Measurements from ENCODE around the gene RPL32.

The RPL32 gene

DNA sequence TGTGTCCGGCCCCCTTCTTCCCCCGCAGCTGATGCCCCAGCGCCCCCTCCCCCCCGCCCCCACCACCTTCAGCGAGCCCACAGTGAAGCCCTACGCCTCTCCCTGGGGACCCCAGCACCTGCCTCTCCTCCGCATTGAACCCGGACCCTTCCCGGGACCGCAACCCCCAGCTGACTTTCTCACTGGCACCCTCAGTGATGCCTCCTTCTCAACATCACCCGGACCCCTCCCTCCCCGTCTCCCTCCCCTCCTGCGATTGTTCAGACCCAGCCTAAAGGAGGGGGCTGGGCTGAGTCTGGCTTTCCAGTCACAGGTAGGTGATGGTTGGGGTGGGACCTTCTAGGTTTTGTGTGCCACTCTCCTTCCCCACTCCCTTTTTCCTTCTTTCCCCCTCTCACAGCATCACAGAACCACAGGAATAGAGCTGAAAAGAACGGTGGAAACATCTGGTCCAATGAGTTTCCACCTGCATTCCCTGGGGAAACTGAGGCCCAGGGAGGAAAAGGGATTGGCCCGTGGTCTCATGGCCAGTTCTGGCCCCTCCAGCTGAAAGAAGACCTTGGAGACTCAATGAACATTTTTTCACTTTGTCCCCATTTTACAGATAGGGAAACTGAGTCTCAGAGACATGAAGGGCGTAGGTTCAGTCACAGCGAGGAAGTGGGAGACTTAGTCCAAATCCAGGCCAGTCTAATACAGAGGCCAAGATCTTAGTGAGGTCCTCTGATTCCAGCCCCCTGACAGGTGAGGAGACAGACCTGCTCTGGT, 44.1 kb downstream of the RPL32 start:
- Histone ChIP-seq H2BK120ac (ENCODE audit: low read depth, low read length) (no peak overlapping the region), H2AFZ (ENCODE audit: low read depth, low read length) (no peak overlapping the region), H4K91ac (ENCODE audit: low read length) (no peak overlapping the region), H3K18ac (ENCODE audit: low read depth in 1 of 2, low read length in 2 of 2) (peak overlapping the region in 1 of 2 experiments; percentile 30), H3K9ac (ENCODE audit: low read length) (no peak overlapping the region), H2AK5ac (ENCODE audit: low read length, severe bottlenecking) (no peak overlapping the region), H3K23ac (ENCODE audit: low read length in 2 of 2) (no peak overlapping the region), H3K27ac (ENCODE audit: low read length, poor library complexity, severe bottlenecking) (no peak overlapping the region), H3K4me2 (ENCODE audit: low read length, poor library complexity, severe bottlenecking) (peak overlapping the region; percentile 89), H3K4me3 (ENCODE audit: insufficient read depth in 1 of 2, low read depth in 1 of 2, low read length in 2 of 2) (no peak overlapping the region), H2BK15ac (ENCODE audit: low read depth, poor library complexity, severe bottlenecking) (no peak overlapping the region), H2BK12ac (ENCODE audit: low read length in 2 of 2) (peak overlapping the region in 1 of 2 experiments; percentile 29), H3K9me3 (ENCODE audit: control insufficient read depth, low read length) (no peaks in the 10 kb centered on the region), H3K4ac (ENCODE audit: low read depth in 1 of 2, low read length in 2 of 2) (no peak overlapping the region), H4K8ac (ENCODE audit: low read length) (peak overlapping the region; percentile 74), H3K14ac (ENCODE audit: low read length in 2 of 2) (no peak overlapping the region), H2BK5ac (ENCODE audit: low read depth, low read length, poor library complexity, severe bottlenecking) (no peak overlapping the region), H3K36me3 (ENCODE audit: control insufficient read depth in 1 of 2, insufficient read depth in 2 of 2, low read depth in 1 of 2, low read length in 2 of 2) (peaks cover 0 to 3% of the 10 kb centered on the region in 2 experiments), H3K4me1 (ENCODE audit: control insufficient read depth, insufficient read depth, low read depth, low read length) (peaks cover 6% of the 10 kb centered on the region), H3K79me1 (replicated peaks; ENCODE audit: low read length, poor library complexity, severe bottlenecking) (peaks cover 7% of the 10 kb centered on the region), H3K27me3 (ENCODE audit: control insufficient read depth in 1 of 2, insufficient read depth in 1 of 2, low read length in 2 of 2) (peaks cover 0 to 10% of the 10 kb centered on the region in 2 experiments)
- DNase-seq: no peak
- WGBS: 34% methylated on average over 12 of the region's 17 CpGs

- Histone ChIP-seq H2BK120ac (ENCODE audit: low read depth, low read length) (no peak within 1 kb of the TSS), H3K4ac (ENCODE audit: low read depth in 1 of 2, low read length in 2 of 2) (peak within 1 kb of the TSS; percentile 48 to 92), H2AFZ (ENCODE audit: low read depth, low read length) (peak within 1 kb of the TSS; percentile 79), H3K27ac (ENCODE audit: low read length, poor library complexity, severe bottlenecking) (no peak within 1 kb of the TSS), H3K27me3 (ENCODE audit: control insufficient read depth in 1 of 2, insufficient read depth in 1 of 2, low read length in 2 of 2) (peaks cover 0 to 10% of the 10 kb centered on the region in 2 experiments), H3K23ac (ENCODE audit: low read length in 2 of 2) (peak within 1 kb of the TSS in 1 of 2 experiments; percentile 72), H2BK5ac (ENCODE audit: low read depth, low read length, poor library complexity, severe bottlenecking) (no peak within 1 kb of the TSS), H3K4me2 (ENCODE audit: low read length, poor library complexity, severe bottlenecking) (peak within 1 kb of the TSS; percentile 89), H2BK15ac (ENCODE audit: low read depth, poor library complexity, severe bottlenecking) (peak within 1 kb of the TSS; percentile 76), H3K14ac (ENCODE audit: low read length in 2 of 2) (peak within 1 kb of the TSS in 1 of 2 experiments; percentile 93), H3K4me1 (ENCODE audit: control insufficient read depth, insufficient read depth, low read depth, low read length) (peaks cover 6% of the 10 kb centered on the region), H3K36me3 (ENCODE audit: control insufficient read depth in 1 of 2, insufficient read depth in 2 of 2, low read depth in 1 of 2, low read length in 2 of 2) (peaks cover 0 to 3% of the 10 kb centered on the region in 2 experiments), H4K8ac (ENCODE audit: low read length) (peak within 1 kb of the TSS; percentile 86), H4K91ac (ENCODE audit: low read length) (no peak within 1 kb of the TSS), H3K79me1 (replicated peaks; ENCODE audit: low read length, poor library complexity, severe bottlenecking) (peaks cover 3% of the 10 kb centered on the region), H2AK5ac (ENCODE audit: low read length, severe bottlenecking) (peak within 1 kb of the TSS; percentile 44), H3K18ac (ENCODE audit: low read depth in 1 of 2, low read length in 2 of 2) (peak within 1 kb of the TSS; percentile 72 to 95), H3K9ac (ENCODE audit: low read length) (peak within 1 kb of the TSS; percentile 75), H3K4me3 (ENCODE audit: insufficient read depth in 1 of 2, low read depth in 1 of 2, low read length in 2 of 2) (peak within 1 kb of the TSS; percentile 72), H2BK12ac (ENCODE audit: low read length in 2 of 2) (peak within 1 kb of the TSS in 1 of 2 experiments; percentile 63), H3K9me3 (ENCODE audit: control insufficient read depth, low read length) (no peaks in the 10 kb centered on the region)
- WGBS: 11% methylated on average over 60 of the region's 61 CpGs
- peak; percentile 61 for DNase-seq
These were observed 44.9 kb downstream of the RPL32 start, which contains the start of gene CAND2 for GRCh38 chr3:12796171-12797123. CAND2 (plus strand) TSS chr3:12796680; CDS start chr3:12796721, 41 bp downstream.

DNA sequence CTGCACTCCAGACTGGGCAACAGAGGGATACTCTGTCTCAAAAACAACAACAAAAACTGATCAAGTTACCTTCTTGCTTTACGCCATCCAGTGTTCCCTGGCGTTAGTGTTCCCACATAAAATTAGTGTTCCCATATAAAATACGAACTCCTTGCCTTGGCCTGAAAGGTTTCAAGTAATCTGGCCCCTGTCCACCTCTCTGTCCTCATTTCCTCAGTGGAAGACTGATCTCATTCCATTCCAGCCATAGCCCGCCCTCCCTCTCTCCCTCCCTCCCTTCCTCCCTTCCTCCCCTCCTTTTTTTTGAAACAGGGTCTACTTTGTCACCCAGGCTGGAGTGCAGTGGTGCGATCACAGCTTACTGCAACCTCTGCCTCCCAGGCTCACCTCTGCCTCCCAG, 47.7 kb downstream of the RPL32 start:
- H3K4me3 ChIP-seq (ENCODE audit: insufficient read depth in 1 of 2, low read depth in 1 of 2, low read length in 2 of 2): no peak overlapping the region
- H3K4ac ChIP-seq (ENCODE audit: low read depth in 1 of 2, low read length in 2 of 2): no peak overlapping the region
- no peak overlapping the region for H2BK15ac ChIP-seq (ENCODE audit: low read depth, poor library complexity, severe bottlenecking)

More for the DNA sequence above, 47.7 kb downstream of the RPL32 start:
- Histone ChIP-seq H4K91ac (ENCODE audit: low read length) (no peak overlapping the region), H2AK5ac (ENCODE audit: low read length, severe bottlenecking) (no peak overlapping the region), H3K18ac (ENCODE audit: low read depth in 1 of 2, low read length in 2 of 2) (no peak overlapping the region), H4K8ac (ENCODE audit: low read length) (no peak overlapping the region), H3K4me1 (ENCODE audit: control insufficient read depth, insufficient read depth, low read depth, low read length) (peaks cover 6% of the 10 kb centered on the region), H3K27me3 (ENCODE audit: control insufficient read depth in 1 of 2, insufficient read depth in 1 of 2, low read length in 2 of 2) (peaks cover 0 to 13% of the 10 kb centered on the region in 2 experiments), H3K9me3 (ENCODE audit: control insufficient read depth, low read length) (no peaks in the 10 kb centered on the region), H3K4me2 (ENCODE audit: low read length, poor library complexity, severe bottlenecking) (no peak overlapping the region), H2BK5ac (ENCODE audit: low read depth, low read length, poor library complexity, severe bottlenecking) (no peak overlapping the region), H3K9ac (ENCODE audit: low read length) (no peak overlapping the region), H3K27ac (ENCODE audit: low read length, poor library complexity, severe bottlenecking) (no peak overlapping the region), H3K79me1 (replicated peaks; ENCODE audit: low read length, poor library complexity, severe bottlenecking) (peaks cover 3% of the 10 kb centered on the region), H3K36me3 (ENCODE audit: control insufficient read depth in 1 of 2, insufficient read depth in 2 of 2, low read depth in 1 of 2, low read length in 2 of 2) (no peaks in the 10 kb centered on the region), H2AFZ (ENCODE audit: low read depth, low read length) (no peak overlapping the region), H3K23ac (ENCODE audit: low read length in 2 of 2) (no peak overlapping the region), H2BK120ac (ENCODE audit: low read depth, low read length) (no peak overlapping the region), H3K14ac (ENCODE audit: low read length in 2 of 2) (no peak overlapping the region), H2BK12ac (ENCODE audit: low read length in 2 of 2) (no peak overlapping the region)
- WGBS: 82% methylated on average over 5 of the region's 5 CpGs
- DNase-seq: no peak
